HepG2 (cell line): ENCODE results near the gene WBP1. TPM values are rescaled to one million over a fixed set of nuclear protein-coding genes. Genes with fewer than 3 reads are reported as not detected.
A peak's percentile ranks its signal among the peaks of the same experiment; 100 is the strongest.

Source experiments
- ARID2 ChIP-seq: sonication (generic); formaldehyde crosslinking; IDR thresholded peaks from 2 replicates; pipeline ENCODE4 v1.8.1; 2022; ENCODE audit warnings: mild to moderate bottlenecking, missing genetic modification reagents, borderline replicate concordance
- ASH2L ChIP-seq: fragments of 300-600, 200-600 bp; sonication (generic); IDR thresholded peaks from 2 replicates; pipeline ENCODE4 v1.7.0; 2017; ENCODE audit warnings: low read depth, mild to moderate bottlenecking, moderate library complexity, mixed read lengths, low read length; ENCODE audit not compliant: insufficient read length
- FOXK1 ChIP-seq: sonication (generic); formaldehyde crosslinking; IDR thresholded peaks from 2 replicates; pipeline ENCODE4 v1.4.0; 2020; ENCODE audit warnings: low read depth, missing genetic modification reagents, borderline replicate concordance
- HMGA1 ChIP-seq: sonication (generic); formaldehyde crosslinking; conservative IDR thresholded peaks from 2 replicates; pipeline ENCODE4 v1.4.0; 2020; ENCODE audit warnings: missing genetic modification reagents
- ISL2 ChIP-seq: sonication (generic); formaldehyde crosslinking; IDR thresholded peaks from 2 replicates; pipeline ENCODE4 v1.5.0; 2020; ENCODE audit warnings: missing genetic modification reagents
- JUNB ChIP-seq: sonication (generic); formaldehyde crosslinking; IDR thresholded peaks from 2 replicates; pipeline ENCODE4 v1.8.0; 2022; ENCODE audit warnings: missing genetic modification reagents, mild to moderate bottlenecking, borderline replicate concordance
- NFE2 ChIP-seq: sonication (generic); formaldehyde crosslinking; IDR thresholded peaks from 2 replicates; pipeline ENCODE4 v1.4.0; 2020; ENCODE audit warnings: missing genetic modification reagents
- NR2F6 ChIP-seq, 2 experiments: IDR thresholded peaks; 2 replicates each; pipeline ENCODE4 v1.6.1; 2016; ENCODE audit warnings: antibody characterized with exemption in 1 of 2, mild to moderate bottlenecking in 1 of 2
- ONECUT2 ChIP-seq: sonication (generic); formaldehyde crosslinking; IDR thresholded peaks from 2 replicates; pipeline ENCODE4 v1.4.0; 2020; ENCODE audit warnings: missing genetic modification reagents
- PHF21A ChIP-seq: sonication (generic); formaldehyde crosslinking; IDR thresholded peaks from 2 replicates; pipeline ENCODE4 v1.5.0; 2020; ENCODE audit warnings: mild to moderate bottlenecking, missing genetic modification reagents
- POLR2AphosphoS5 ChIP-seq: IDR thresholded peaks from 2 replicates; pipeline ENCODE4 v1.6.1; 2012; ENCODE audit warnings: low read depth, low read length
- REL ChIP-seq: sonication (generic); formaldehyde crosslinking; conservative IDR thresholded peaks from 2 replicates; pipeline ENCODE4 v1.8.0; 2022; ENCODE audit warnings: mild to moderate bottlenecking, missing genetic modification reagents, moderate library complexity
- SETDB1 ChIP-seq: sonication (generic); formaldehyde crosslinking; IDR thresholded peaks from 2 replicates; pipeline ENCODE4 v1.5.1; 2020; ENCODE audit warnings: missing genetic modification reagents, mild to moderate bottlenecking, borderline replicate concordance
- SOX13 ChIP-seq, 3 experiments: fragments of 450-650 bp in 1 of 3; sonication (generic) in 1 of 3; formaldehyde crosslinking in 1 of 3; IDR thresholded peaks in 2 of 3; conservative IDR thresholded peaks in 1 of 3; 2 replicates each; pipeline versions ENCODE4 v1.5.0 to v1.6.1; 2016 to 2020; ENCODE audit warnings: antibody characterized with exemption in 1 of 3, mild to moderate bottlenecking in 1 of 3, missing compliant biosample characterization in 1 of 3, missing genetic modification reagents in 1 of 3, moderate library complexity in 1 of 3
- SRSF1 ChIP-seq: fragments of 200-400 bp; formaldehyde crosslinking; optimal IDR thresholded peaks from 2 replicates; pipeline ENCODE3; 2017; ENCODE audit warnings: mild to moderate bottlenecking, low read depth, low read length, moderate library complexity
- ZNF446 ChIP-seq: sonication (generic); formaldehyde crosslinking; IDR thresholded peaks from 2 replicates; pipeline ENCODE4 v1.5.0; 2020; ENCODE audit warnings: mild to moderate bottlenecking, missing genetic modification reagents
- ZNF543 ChIP-seq: sonication (generic); formaldehyde crosslinking; IDR thresholded peaks from 2 replicates; pipeline ENCODE4 v1.4.0; 2020; ENCODE audit warnings: mild to moderate bottlenecking, missing genetic modification reagents
- ZNF644 ChIP-seq: IDR thresholded peaks from 2 replicates; pipeline ENCODE4 v1.6.1; 2016; ENCODE audit warnings: low read depth
- ZNF776 ChIP-seq: sonication (generic); formaldehyde crosslinking; IDR thresholded peaks from 2 replicates; pipeline ENCODE4 v1.4.0; 2020; ENCODE audit warnings: mild to moderate bottlenecking, missing genetic modification reagents
- ZNF83 ChIP-seq: sonication (generic); formaldehyde crosslinking; IDR thresholded peaks from 2 replicates; pipeline ENCODE4 v1.4.0; 2020; ENCODE audit warnings: missing genetic modification reagents, mild to moderate bottlenecking, borderline replicate concordance
- ZNF878 ChIP-seq: sonication (generic); formaldehyde crosslinking; IDR thresholded peaks from 2 replicates; pipeline ENCODE4 v1.8.1; 2023; ENCODE audit warnings: mild to moderate bottlenecking, missing genetic modification reagents, moderate library complexity
- ZNF891 ChIP-seq: sonication (generic); formaldehyde crosslinking; IDR thresholded peaks from 2 replicates; pipeline ENCODE4 v1.5.0; 2020; ENCODE audit warnings: mild to moderate bottlenecking, missing genetic modification reagents
- ZSCAN31 ChIP-seq: sonication (generic); formaldehyde crosslinking; IDR thresholded peaks from 2 replicates; pipeline ENCODE4 v1.5.0; 2020; ENCODE audit warnings: low read depth, mild to moderate bottlenecking, missing genetic modification reagents
- polyA plus RNA-seq, 8 experiments: library from polyadenylated mRNA; depleted of rRNA in 3 of 8; stranded (reverse) in 7 of 8; unstranded in 1 of 8; fragments of >200 nt; fragmentation: Illumina TruSeq in 4 of 8; extraction: Trizol in 4 of 8; gene quantifications; 2 replicates each; pipeline versions ENCODE4 v1.2.1 to v1.2.3, GENCODE V29; 2011 to 2016; ENCODE audit warnings: low read depth in 4 of 8, missing spikeins in 1 of 8, mixed read lengths in 1 of 8; ENCODE audit not compliant: insufficient read depth in 1 of 8
- total RNA-seq, 5 experiments: library from RNA; depleted of rRNA; stranded (reverse); fragments of >200 nt; fragmentation: Illumina TruSeq; extraction: Trizol; gene quantifications; 2 replicates each; pipeline ENCODE4 v1.2.3, GENCODE V29; 2016; ENCODE audit warnings: low read depth in 1 of 5
- TF ChIP-seq, protein P1 (sequence below): sonication (generic); formaldehyde crosslinking; IDR thresholded peaks from 2 replicates; pipeline ENCODE4 v1.4.0; 2020; ENCODE audit warnings: mild to moderate bottlenecking, missing genetic modification reagents
- TF ChIP-seq, protein P2 (sequence below): IDR thresholded peaks from 2 replicates; pipeline ENCODE4 v1.6.1; 2016; ENCODE audit warnings: missing genetic modification reagents, missing compliant biosample characterization
- TF ChIP-seq, protein P3 (sequence below): IDR thresholded peaks from 2 replicates; pipeline ENCODE4 v1.6.1; 2012; ENCODE audit warnings: low read depth, low read length, improper control_type of control experiment

The WBP1 gene
- total and polyA plus RNA-seq, 2 of the 13 experiments (the other 11 are each of a cell fraction or from before 2014, with no cell fraction given) = 38.8 to 85.7 TPM

DNA sequence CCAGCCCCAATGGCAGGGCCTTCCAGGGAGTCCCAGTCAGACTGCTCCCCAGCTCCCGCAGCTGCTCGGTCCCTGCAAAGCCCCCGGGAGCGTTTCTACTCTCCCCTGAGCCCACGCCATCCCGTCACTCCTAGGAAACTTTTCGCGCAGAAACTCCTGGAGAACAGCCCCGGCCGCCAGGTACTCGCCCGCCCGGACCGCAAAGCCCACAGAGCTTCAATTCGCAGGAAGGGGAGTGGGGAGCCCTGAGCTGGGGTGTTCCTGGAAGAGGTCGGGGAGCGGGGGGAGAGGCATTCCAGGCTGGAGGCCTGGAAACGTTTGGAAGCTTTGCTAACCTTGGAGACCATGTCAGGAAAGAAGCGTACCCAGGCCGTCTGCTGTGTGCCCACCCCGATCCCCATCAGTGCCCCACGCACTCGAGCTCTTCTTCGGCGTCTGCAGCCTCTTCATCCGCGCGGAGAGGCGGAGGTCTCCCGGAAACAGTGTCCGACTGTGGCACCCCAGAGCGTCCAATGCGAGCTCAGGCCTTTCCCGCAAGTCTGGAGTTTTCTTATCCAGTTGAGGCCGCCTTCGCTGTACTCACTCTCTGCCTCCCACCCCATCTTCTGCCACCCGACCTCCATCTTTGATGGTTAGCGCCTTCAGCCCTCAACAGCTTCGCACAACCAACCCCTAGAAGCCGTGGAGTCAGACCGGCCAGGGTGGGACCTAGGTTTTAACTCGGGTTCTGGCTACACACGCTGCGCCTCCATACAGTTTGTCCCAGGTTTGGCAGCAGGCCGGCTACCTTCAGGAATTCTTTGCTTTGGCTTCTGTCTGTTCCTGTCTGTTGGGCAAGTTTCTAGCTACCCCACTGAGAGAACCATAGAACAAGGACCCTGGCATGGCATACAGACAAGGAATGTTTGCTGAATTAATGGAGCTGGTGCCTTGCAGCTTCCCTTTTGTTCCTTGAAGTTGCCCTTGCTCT is 45.6 kb downstream of the WBP1 start (continued):
- TF ChIP-seq, protein P1, sequence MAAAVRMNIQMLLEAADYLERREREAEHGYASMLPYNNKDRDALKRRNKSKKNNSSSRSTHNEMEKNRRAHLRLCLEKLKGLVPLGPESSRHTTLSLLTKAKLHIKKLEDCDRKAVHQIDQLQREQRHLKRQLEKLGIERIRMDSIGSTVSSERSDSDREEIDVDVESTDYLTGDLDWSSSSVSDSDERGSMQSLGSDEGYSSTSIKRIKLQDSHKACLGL (CRISPR knock-in tag) = no peak
- TF ChIP-seq REL (CRISPR knock-in tag) = 0 out of 2 replicates have a peak, but pooled peaks have one; percentile 13
- no peak for TF ChIP-seq ZNF83 (CRISPR knock-in tag)
- TF ChIP-seq ASH2L = no peak
- TF ChIP-seq FOXK1 (CRISPR knock-in tag) = no peak
- TF ChIP-seq ZSCAN31 = no peak
- no peak for TF ChIP-seq SRSF1
- no peak for TF ChIP-seq HMGA1 (CRISPR knock-in tag)
- no peak; the same call in 1 of the 2 replicates for TF ChIP-seq ARID2 (CRISPR knock-in tag)
- TF ChIP-seq, protein P2, sequence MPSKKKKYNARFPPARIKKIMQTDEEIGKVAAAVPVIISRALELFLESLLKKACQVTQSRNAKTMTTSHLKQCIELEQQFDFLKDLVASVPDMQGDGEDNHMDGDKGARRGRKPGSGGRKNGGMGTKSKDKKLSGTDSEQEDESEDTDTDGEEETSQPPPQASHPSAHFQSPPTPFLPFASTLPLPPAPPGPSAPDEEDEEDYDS (CRISPR knock-in tag) = no peak
- TF ChIP-seq ISL2 (CRISPR knock-in tag) = no peak
- no peak for TF ChIP-seq SETDB1 (CRISPR knock-in tag)
- TF ChIP-seq NR2F6 (IDR thresholded peaks at IDR 0.05) = no peak
- TF ChIP-seq NR2F6 (CRISPR knock-in tag; IDR thresholded peaks at IDR 0.05) = no peak
- TF ChIP-seq JUNB (CRISPR knock-in tag) = no peak
- no peak for TF ChIP-seq SOX13 (IDR thresholded peaks at IDR 0.05)
- 0 out of 4 replicates have a peak, but pooled peaks of 1 of the 2 experiments have one; percentile 33 for TF ChIP-seq SOX13 (CRISPR knock-in tag; conservative IDR thresholded peaks at IDR 0.05 in 1 of 2, IDR thresholded peaks at IDR 0.05 in 1 of 2)
- TF ChIP-seq ZNF644 (CRISPR knock-in tag) = no peak
- TF ChIP-seq ZNF878 (CRISPR knock-in tag) = no peak
- TF ChIP-seq ONECUT2 (CRISPR knock-in tag) = no peak
- TF ChIP-seq POLR2AphosphoS5 = peak; percentile 35; the same call in 1 of the 2 replicates
- no peak for TF ChIP-seq NFE2 (CRISPR knock-in tag)
- TF ChIP-seq ZNF891 = no peak
- no peak for TF ChIP-seq ZNF776 (CRISPR knock-in tag)
- no peak for TF ChIP-seq ZNF543
- TF ChIP-seq ZNF446 (CRISPR knock-in tag) = no peak
- TF ChIP-seq PHF21A (CRISPR knock-in tag) = no peak
- TF ChIP-seq, protein P3, sequence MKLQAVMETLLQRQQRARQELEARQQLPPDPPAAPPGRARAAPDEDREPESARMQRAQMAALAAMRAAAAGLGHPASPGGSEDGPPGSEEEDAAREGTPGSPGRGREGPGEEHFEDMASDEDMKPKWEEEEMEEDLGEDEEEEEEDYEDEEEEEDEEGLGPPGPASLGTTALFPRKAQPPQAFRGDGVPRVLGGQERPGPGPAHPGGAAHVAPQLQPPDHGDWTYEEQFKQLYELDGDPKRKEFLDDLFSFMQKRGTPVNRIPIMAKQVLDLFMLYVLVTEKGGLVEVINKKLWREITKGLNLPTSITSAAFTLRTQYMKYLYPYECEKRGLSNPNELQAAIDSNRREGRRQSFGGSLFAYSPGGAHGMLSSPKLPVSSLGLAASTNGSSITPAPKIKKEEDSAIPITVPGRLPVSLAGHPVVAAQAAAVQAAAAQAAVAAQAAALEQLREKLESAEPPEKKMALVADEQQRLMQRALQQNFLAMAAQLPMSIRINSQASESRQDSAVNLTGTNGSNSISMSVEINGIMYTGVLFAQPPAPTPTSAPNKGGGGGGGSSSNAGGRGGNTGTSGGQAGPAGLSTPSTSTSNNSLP = no peak
